ENCODE data around the gene LRRC75B.
"Not testable (repeated sequence)": the region's sequence is repeated elsewhere in the genome, so short reads cannot be mapped to it uniquely, and the experiment has no call there.

LRRC75B gene, protein sequence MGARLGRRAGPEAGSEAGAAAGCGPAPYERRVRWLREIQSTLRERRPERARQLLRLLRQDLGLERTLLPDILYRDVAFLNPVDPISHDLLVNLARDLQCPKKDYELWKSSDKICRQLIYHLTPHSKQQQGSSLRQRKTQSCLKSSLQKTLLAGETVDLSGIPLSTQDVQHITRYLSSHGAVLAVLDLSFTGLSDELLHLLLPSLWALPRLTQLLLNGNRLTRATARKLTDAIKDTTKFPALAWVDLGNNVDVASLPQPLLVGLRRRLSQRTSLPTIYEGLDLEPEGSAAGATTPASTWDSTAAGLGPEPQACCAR

GRCh38 chr22:24592851-24593558 lies at the start of gene LRRC75B:
Gene LRRC75B (minus strand): TSS chr22:24593073. CDS start chr22:24593039, 34 bp downstream.
- in situ Hi-C loops (cut with MboI; ENCODE audit: low sequenced_read_pairs): no loop called here

DNA sequence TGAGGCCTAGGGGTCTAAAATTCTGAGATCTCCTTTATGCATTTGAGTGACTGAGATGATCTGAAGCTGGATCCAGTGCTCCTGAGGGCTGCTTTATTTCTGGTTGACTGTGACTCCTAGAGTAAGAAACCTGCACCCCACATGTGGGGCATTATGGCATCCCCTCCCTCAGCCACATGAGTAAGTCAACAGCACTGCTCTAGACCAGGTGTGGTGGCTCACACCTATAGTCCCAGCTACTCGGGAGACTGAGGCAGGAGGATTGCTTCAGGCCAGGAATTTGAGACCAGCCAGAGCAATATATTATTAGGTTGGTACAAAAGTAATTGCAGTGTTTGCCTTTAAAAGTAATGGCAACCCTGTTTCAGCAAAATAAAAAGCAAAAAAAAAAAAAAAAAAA lies 49.4 kb upstream of the LRRC75B start:
- in situ Hi-C loops (cut with MboI; ENCODE audit: low sequenced_read_pairs): not testable (repeated sequence)

GRCh38 chr22:24636513-24636912 lies 43.6 kb upstream of the LRRC75B start:
- in situ Hi-C loops (cut with MboI; ENCODE audit: low sequenced_read_pairs): not testable (repeated sequence)

- in situ Hi-C loops (cut with MboI; ENCODE audit: low sequenced_read_pairs): not testable (repeated sequence)
Observed at GRCh38 chr22:24634776-24635389, 42.0 kb upstream of the LRRC75B start.

GRCh38 chr22:24633231-24634023 lies 40.6 kb upstream of the LRRC75B start:
- in situ Hi-C loops (cut with MboI; ENCODE audit: low sequenced_read_pairs): not testable (repeated sequence)

- in situ Hi-C loops (cut with MboI; ENCODE audit: low sequenced_read_pairs): not testable (repeated sequence)
Observed at GRCh38 chr22:24632642-24633041, 39.8 kb upstream of the LRRC75B start.

- in situ Hi-C loops (cut with MboI; ENCODE audit: low sequenced_read_pairs): not testable (repeated sequence)
Observed at GRCh38 chr22:24631430-24632122, 38.7 kb upstream of the LRRC75B start.

- in situ Hi-C loops (cut with MboI; ENCODE audit: low sequenced_read_pairs): not testable (repeated sequence)
Observed at GRCh38 chr22:24630812-24631427, 38.0 kb upstream of the LRRC75B start.

GRCh38 chr22:24629069-24629468 lies 36.2 kb upstream of the LRRC75B start:
- in situ Hi-C loops (cut with MboI; ENCODE audit: low sequenced_read_pairs): not testable (repeated sequence)

DNA sequence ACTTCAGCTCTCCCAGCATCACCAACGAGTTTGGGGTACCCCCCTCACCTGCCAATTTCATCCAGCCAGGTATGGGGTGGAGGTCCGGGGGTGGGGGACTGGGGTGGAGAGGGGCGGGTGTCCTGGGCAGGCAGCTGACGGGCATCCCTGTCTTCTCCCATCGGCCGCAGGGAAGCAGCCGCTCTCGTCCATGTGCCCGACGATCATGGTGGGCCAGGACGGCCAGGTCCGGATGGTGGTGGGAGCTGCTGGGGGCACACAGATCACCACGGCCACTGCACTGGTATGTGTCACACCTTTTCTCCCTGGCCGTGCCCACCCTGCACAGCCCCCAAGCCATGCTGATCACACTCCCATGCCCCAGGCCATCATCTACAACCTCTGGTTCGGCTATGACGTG lies 35.0 kb upstream of the LRRC75B start:
- in situ Hi-C loops (cut with MboI; ENCODE audit: low sequenced_read_pairs): not testable (repeated sequence)

- in situ Hi-C loops (cut with MboI; ENCODE audit: low sequenced_read_pairs): not testable (repeated sequence)
Observed at GRCh38 chr22:24622596-24622995, 29.7 kb upstream of the LRRC75B start.

DNA sequence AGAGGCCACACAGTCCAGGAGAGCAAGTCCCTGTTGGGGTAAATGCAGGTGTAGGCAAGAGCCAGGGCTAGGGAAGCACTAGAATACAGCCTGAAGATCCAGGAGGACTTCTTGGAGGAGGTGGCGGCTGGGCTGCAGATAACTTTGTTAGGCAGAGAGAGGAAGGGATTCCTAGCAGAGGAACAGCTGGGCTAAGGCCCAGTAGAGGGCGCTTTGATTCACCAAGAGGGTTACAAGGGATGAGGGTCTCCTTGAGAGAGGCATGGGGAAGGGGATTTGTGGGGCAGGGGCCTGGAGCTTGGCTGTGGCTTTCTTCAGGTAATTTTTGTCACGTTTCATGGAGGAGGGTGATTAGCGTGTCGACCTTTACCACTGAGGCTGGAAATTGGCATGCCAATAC lies 28.4 kb upstream of the LRRC75B start:
- in situ Hi-C loops (cut with MboI; ENCODE audit: low sequenced_read_pairs): not testable (repeated sequence)

GRCh38 chr22:24614794-24615193 lies 21.9 kb upstream of the LRRC75B start:
- in situ Hi-C loops (cut with MboI; ENCODE audit: low sequenced_read_pairs): not testable (repeated sequence)

DNA sequence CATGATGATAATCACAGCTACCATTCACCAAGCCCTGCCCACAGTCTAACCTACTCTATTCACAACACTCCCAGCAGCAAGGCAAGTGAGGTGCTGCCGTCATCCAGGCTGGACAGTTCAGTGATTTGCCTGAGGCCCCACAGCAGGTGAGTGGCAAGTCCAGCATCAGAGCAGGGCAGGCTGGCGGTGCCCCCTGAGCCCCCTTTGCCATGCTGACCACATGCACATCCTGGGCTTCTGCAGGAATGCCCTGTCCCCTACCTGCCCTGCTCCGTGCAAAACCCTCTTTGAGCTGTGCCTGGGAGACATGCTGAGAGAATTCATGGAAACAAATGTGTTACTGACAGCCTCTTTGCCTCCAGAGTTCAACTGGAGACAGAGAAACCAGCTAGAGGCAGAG lies 17.0 kb upstream of the LRRC75B start:
- in situ Hi-C loops (cut with MboI; ENCODE audit: low sequenced_read_pairs): not testable (repeated sequence)

DNA sequence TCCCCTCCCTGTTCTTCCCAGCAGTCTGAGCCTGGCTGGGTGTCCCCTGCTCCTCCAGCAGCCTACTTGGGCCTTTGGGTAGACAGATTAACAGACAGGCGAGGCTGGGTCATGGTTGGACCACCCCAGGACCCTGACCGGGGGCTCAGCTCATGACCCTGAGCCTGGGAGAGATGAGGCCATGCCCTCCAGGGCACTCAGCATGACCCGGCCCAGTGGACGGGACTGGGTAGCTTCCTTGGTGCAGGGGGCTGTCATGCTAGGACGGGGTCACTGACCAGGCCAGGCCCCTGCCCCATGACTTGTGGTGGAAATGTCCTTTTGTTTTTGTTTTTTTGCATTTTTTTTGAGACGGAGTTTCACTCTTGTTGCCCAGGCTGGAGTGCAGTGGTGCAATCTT lies 15.5 kb upstream of the LRRC75B start:
- in situ Hi-C loops (cut with MboI; ENCODE audit: low sequenced_read_pairs): not testable (repeated sequence)

- in situ Hi-C loops (cut with MboI; ENCODE audit: low sequenced_read_pairs): not testable (repeated sequence)
Observed at GRCh38 chr22:24607429-24607983, 14.6 kb upstream of the LRRC75B start.

GRCh38 chr22:24606340-24606739 lies 13.5 kb upstream of the LRRC75B start:
- in situ Hi-C loops (cut with MboI; ENCODE audit: low sequenced_read_pairs): not testable (repeated sequence)

GRCh38 chr22:24603770-24604629 lies 11.1 kb upstream of the LRRC75B start:
- in situ Hi-C loops (cut with MboI; ENCODE audit: low sequenced_read_pairs): not testable (repeated sequence)

Data from HL-60/S4 treated with retinoic acid at 250 ng/mL for 4 days and 3 days (cell line).